ENCODE results near the gene OTX2.

DNA sequence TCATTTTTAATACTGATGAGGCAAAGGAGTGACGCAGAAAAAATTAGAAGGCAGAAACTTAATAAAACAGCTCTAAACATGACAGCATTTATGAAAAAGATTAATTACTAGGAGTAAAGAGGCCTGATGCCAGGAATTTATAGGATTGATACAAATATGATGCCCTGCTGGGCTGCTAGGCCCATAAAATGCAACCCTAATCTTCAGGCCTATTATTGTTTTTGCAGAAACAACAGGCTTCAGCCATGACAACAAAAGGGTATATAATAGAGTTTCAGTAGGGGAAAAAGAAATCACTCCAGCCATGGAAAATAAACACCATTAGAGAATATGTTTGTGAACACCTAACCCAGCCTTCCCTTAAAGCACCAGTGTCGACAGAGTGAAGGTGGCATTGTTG, 50.6 kb downstream of the OTX2 start:
- no peak for TF ChIP-seq YY1 (IDR thresholded peaks at IDR 0.05; ENCODE audit: insufficient read depth, insufficient read length)
- no peak for TF ChIP-seq ZNF274 (IDR thresholded peaks at IDR 0.05; ENCODE audit: low read depth, low read length)
